Dedifferentiated amniotic fluid mesenchymal stem cell (primary cell): ENCODE measurements around the gene KCNMA1.

ENCODE experiments used
- DNase-seq: peaks from one replicate; pipeline ENCODE4 v3.0.0-alpha.2; 2016; ENCODE audit errors: extremely low spot score

KCNMA1 gene

DNA sequence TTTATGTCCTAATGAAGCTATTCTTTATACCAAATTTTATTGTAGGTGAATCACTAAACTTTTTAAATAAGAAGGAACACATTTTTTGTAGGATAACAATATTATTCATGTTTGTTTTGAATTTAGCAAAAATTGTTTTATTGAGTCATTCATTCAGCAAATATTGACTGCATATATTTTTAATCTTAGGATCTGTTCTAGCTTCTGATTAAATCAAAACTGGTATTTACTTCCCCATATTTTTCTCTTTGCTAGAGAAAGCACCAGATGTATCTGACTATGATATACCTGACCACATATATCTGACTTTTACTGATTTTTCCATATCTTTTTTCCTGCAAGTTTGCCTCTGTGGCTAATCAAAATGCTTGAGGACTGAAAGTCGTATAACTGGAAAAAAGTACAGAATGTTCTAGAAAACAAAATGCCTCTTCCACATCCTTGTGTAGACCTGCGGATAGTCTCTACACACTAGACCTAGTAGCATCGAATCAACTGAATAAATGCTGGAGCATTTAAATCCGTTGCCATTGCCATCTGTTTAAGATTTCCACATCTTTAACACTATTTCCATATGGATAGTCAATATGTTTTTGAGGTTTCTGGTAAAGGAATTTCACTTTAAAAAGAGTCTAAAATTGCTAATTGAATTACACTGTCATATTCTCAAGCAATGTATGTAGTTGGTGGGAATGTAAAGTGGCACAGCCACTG lies 594.7 kb downstream of the KCNMA1 start:
- no peak for DNase-seq

- no peak for DNase-seq
Measured at GRCh38 chr10:77041636-77042258, 595.9 kb downstream of the KCNMA1 start.

- no peak for DNase-seq
Measured at GRCh38 chr10:77038407-77038806, 599.2 kb downstream of the KCNMA1 start.

DNA sequence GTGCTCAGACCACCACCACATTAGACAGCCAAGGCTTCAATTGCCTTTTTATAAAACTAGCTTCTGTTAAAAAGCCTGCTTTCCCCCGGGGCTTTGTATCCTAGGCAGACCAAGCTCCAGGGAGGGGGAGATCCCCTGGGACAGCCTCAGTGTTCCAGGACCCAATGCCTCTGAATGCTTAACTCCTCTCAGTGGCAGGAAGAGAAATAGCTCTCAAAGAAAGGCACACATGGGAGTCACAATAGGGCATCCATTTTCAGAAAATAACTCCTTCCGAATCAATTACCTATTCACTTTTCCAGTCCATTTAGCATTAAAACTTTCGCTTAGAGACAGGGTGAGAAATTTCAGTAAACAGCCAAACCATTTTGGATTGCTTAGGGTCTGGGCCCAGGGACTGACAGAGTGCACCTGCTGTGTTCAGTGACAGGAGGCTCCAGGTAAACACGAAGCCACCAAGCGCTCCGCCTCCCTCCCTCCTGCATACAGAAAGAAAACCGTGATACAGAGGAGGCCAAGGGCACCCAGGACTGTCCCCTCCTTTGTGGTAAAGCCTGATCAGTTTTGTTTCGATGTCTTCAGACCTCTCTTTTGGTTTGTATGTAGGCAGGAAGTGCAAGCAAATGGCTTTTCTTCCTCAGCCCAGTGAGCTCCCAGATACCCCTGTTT lies 599.7 kb downstream of the KCNMA1 start:
- DNase-seq: no peak

DNA sequence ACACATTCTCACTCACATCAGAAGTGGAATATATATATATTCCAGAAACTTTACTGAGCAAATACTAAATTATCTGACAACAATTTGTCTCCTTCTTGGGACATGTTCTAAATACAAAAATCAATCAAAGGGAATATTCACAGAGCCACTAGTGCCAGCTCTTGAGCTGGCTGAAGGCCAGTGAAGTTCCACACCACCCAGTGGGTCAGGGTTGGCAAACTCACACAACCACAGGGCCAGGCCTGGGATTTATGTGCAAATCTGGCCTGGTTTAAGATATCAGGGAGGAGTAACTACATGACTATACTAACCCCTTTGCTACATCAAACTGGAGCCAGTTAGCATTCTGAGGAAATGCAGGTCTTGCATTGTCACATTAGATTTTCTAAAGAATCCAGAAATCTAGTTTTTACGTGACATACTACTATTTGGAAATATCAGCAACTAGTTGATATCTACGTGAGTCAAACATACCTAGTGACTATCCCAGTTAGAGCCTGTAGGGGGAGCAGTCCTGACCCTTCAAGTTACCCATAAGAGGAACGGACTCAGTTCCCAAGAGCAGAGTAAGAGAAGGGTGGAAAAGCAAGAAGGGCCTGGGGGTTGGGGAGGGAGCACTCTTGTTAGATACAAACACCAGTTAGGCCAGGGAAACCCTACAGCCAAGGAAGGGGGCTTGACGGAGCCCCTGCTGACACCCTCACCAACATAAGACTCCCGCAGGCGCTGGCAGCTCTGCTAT lies 600.4 kb downstream of the KCNMA1 start:
- DNase-seq: no peak

GRCh38 chr10:77036276-77036675 lies 601.3 kb downstream of the KCNMA1 start:
- no peak for DNase-seq

GRCh38 chr10:77034795-77035194 lies 602.8 kb downstream of the KCNMA1 start:
- no peak for DNase-seq

GRCh38 chr10:77034240-77034639 lies 603.4 kb downstream of the KCNMA1 start:
- DNase-seq: no peak

GRCh38 chr10:77032188-77032570 lies 605.4 kb downstream of the KCNMA1 start:
- DNase-seq: no peak

GRCh38 chr10:77031531-77032187 lies 605.9 kb downstream of the KCNMA1 start:
- DNase-seq: no peak

GRCh38 chr10:77030974-77031373 lies 606.6 kb downstream of the KCNMA1 start:
- no peak for DNase-seq

DNA sequence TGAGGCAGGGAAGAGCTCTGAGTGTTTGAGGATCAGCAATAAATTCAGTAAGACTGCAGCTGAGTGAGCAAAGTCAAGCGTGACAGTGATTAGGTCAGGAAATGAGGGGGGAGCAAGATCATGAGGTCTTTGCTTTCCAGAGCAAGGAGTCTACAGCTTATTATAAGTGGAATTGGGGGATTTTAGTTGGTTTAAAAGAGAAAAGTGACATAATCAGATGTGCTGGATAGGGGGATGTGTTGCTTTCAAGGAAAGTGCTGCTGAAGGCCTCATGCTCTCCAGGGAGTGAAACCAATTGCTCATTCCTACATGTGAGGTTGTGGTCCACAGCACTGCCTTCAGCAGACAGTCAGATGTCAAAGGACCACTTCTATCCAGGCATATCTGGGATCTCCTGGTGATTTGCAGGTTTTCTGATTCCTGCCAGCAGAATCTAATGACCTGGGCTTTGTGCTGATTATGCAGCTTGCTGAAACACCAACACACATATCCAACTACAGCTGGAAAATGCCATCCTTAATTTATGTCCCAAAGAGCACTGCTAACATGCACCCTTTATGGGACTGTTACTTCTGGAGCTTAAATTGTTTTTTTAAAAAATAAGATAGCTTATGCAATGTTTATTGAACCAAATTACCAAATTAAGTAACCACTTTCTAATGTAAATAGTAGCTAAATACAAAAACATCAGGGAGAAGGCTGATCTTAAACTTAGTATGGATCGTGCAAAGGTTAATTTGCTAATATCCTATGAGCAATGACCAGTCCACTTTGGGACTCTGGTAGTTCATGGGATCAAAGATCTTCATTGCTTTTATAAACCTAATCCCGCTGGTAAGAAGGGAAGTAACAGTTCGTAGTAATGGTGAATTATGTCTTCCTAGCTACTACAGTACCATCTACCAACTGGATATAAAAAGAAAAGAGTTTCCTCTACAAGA lies 607.6 kb downstream of the KCNMA1 start:
- DNase-seq: no peak

DNA sequence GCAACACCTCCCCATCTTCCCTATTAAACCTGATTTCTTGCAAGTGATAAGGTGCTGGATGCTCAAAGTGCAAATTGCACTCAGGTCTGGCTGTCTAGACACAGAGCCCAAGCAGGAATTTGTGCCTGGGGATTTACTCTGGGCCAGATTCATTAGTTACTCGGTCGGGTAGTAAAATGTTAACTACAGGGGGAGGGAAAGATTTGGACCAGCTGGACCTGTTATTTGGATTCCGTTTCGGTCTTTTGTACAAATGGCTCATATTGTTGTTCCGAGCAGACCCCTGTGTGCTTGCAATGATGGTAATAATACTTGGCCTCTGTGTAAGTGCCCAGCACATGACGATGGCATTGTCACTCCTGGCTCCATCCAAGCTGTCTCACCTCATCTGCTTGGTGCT lies 609.6 kb downstream of the KCNMA1 start:
- no peak for DNase-seq

DNA sequence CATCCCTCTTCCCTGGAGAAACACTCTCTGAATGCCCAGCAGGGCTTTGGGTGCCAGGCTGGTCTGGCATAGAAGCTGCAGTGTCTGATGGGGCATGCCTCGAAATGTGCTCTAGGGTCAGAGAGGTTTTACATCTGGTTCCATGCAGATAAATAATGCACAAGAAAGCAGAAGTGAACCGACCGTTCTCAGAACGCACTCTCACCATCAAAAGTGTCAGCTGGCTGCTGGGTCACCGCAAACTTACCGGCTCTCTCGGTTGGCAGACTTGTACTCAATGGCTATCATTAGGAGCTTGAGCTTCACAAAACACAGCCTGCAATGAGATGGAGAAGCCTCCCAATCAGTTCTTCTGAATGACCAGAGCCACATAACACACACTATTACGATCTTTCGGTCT lies 610.0 kb downstream of the KCNMA1 start:
- DNase-seq: no peak

DNA sequence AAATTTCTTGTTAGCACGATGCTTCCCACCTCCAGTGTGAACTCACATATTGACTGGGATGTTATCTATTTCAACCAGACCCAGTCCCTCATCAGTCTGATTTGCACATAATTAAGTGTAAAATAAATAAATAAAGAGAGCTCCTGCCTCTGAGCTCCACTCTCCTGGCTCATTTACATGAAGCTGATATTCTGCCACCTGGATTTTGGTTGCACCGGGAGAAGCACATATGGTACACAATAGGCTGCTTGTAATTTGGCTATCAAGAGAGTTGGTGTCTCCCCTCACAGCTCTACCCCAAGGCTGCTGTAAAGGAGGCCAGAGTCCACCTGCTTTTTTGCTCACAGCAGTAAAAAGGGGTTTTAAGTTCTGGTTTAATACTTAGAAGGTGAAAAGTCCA lies 610.5 kb downstream of the KCNMA1 start:
- no peak for DNase-seq

GRCh38 chr10:77026148-77026547 lies 611.5 kb downstream of the KCNMA1 start:
- no peak for DNase-seq

GRCh38 chr10:77024461-77024860 lies 613.1 kb downstream of the KCNMA1 start:
- DNase-seq: no peak

DNA sequence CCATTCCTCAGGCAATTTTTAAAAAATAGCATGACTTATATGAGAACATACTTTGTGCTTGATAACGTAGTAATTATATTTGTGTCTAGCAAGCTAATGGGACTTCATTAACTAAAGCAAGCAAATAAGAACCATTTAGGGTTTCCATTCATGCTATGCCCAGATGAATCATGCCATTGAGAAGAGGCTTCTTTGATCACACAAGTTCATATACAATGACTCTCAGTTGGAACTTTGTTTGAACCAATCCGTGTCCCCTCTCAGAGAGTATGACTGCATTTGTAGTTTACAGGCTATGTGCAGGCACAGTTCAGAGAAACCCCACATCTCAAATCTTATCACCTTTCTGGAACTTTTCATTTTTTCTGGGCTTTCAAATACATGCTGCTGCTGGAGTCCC lies 614.2 kb downstream of the KCNMA1 start:
- DNase-seq: no peak

DNA sequence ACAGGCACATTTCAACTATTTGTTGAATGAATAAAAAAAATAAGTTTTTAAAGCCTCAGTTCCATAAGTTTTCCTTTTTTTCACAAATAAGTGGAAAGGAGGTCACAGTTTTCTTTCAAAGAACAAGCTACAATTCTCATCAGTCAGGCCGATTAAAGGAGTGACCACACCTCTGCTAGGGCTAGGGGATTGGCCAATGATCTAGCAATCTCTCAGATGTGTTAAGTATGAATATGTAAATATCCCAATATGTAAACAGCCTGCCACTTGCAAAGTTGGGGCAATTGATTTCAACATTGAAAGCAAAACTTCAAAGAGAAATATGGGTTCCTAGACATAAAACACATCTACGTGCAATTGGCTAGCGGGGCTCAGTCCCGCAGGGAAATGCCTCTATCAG lies 614.9 kb downstream of the KCNMA1 start:
- DNase-seq: no peak

DNA sequence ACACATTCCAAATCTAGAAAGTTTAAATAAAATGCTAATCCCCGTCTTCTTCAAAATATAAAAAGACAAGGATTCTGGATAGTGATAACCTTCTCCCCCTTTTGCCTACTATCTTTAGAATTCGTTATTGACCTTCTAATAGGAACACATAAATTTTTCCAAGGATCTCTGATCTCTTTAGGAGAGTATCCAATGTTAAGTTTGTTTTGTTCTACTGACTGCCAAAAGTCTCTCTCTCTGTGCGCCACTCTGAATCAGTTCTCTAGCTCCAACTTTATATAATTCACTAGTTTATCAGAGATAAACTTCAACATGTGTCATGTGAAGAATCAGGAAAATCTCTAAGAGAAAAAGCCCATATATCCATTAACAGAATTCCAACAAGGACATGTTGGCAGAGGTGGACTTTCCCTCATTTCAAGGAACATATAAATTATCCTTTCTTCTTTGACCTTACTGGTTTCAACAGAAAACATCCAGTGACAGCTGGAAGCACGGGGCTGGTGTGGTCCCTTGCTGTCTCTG lies 615.6 kb downstream of the KCNMA1 start:
- DNase-seq: no peak
